Cerebellar nuclear complex (tissue), 1 donor: ENCODE data around the gene MISP.

Experiments used
- DNase-seq, 2 experiments: peaks; one replicate each; lab custom pipeline; 2025; lab: John Stamatoyannopoulos, UW

The MISP gene

GRCh38 chr19:772730-773436 is 22.0 kb downstream of the MISP start:
- no peak for DNase-seq

- DNase-seq: no peak
Measured at GRCh38 chr19:776549-776948, 25.6 kb downstream of the MISP start.

GRCh38 chr19:778910-779653 is 28.2 kb downstream of the MISP start:
- no peak for DNase-seq

- DNase-seq: no peak
Measured at GRCh38 chr19:780935-781334, 30.0 kb downstream of the MISP start.

- no peak for DNase-seq
Measured at GRCh38 chr19:781800-782184, 30.9 kb downstream of the MISP start.

- no peak for DNase-seq
Measured at GRCh38 chr19:782185-782877, 31.4 kb downstream of the MISP start.

- DNase-seq: no peak
Measured at GRCh38 chr19:782878-783668, 32.2 kb downstream of the MISP start.

GRCh38 chr19:784541-784940 is 33.6 kb downstream of the MISP start:
- no peak for DNase-seq

- DNase-seq: no peak
Measured at GRCh38 chr19:787536-787935, 36.6 kb downstream of the MISP start.

GRCh38 chr19:788686-788982 is 37.7 kb downstream of the MISP start:
- DNase-seq: no peak

GRCh38 chr19:788983-789700 is 38.2 kb downstream of the MISP start:
- no peak for DNase-seq

GRCh38 chr19:789701-790060 is 38.8 kb downstream of the MISP start:
- DNase-seq: no peak

- no peak for DNase-seq
Measured at GRCh38 chr19:791007-791566, 40.2 kb downstream of the MISP start.

- DNase-seq: no peak
Measured at GRCh38 chr19:791567-792305, 40.8 kb downstream of the MISP start.

GRCh38 chr19:792306-792885 is 41.5 kb downstream of the MISP start:
- no peak for DNase-seq

GRCh38 chr19:793806-794205 is 42.9 kb downstream of the MISP start:
- DNase-seq: no peak

- no peak for DNase-seq
Measured at GRCh38 chr19:795073-795611, 44.2 kb downstream of the MISP start.

- DNase-seq: no peak
Measured at GRCh38 chr19:795691-796581, 45.0 kb downstream of the MISP start.
